PFSK-1 (cell line): ENCODE data around the gene GGN.
A peak's percentile ranks its signal among the peaks of the same experiment; 100 is the strongest.

ENCODE experiments used
- FOXP2 ChIP-seq: optimal IDR thresholded peaks from 2 replicates; pipeline ENCODE3; 2011; ENCODE audit warnings: borderline replicate concordance, control low read depth, inconsistent platforms; ENCODE audit not compliant: insufficient read depth; ENCODE audit errors: extremely low read length, extremely low read depth
- POLR2AphosphoS5 ChIP-seq: IDR thresholded peaks from 2 replicates; pipeline ENCODE4 v1.6.1; 2012; ENCODE audit warnings: low read depth, mild to moderate bottlenecking, control low read depth, low read length, moderate library complexity
- SIN3A ChIP-seq: IDR thresholded peaks from 2 replicates; pipeline ENCODE4 v1.6.1; 2012; ENCODE audit warnings: mild to moderate bottlenecking, low read length, moderate library complexity, borderline replicate concordance; ENCODE audit not compliant: insufficient read depth
- TAF1 ChIP-seq: IDR thresholded peaks from 2 replicates; pipeline ENCODE4 v1.6.1; 2012; ENCODE audit warnings: low read length, control low read depth, borderline replicate concordance; ENCODE audit not compliant: insufficient read depth
- TF ChIP-seq, protein P1 (sequence below), 2 experiments: IDR thresholded peaks; 2 replicates each; pipeline versions ENCODE4 v1.6.1 to v1.8.0; 2011 to 2012; ENCODE audit warnings: low read depth in 2 of 2, low read length in 2 of 2, control low read depth in 1 of 2, inconsistent platforms in 1 of 2, mild to moderate bottlenecking in 1 of 2, moderate library complexity in 1 of 2; ENCODE audit not compliant: insufficient read depth in 1 of 2

- TF ChIP-seq, protein P1, sequence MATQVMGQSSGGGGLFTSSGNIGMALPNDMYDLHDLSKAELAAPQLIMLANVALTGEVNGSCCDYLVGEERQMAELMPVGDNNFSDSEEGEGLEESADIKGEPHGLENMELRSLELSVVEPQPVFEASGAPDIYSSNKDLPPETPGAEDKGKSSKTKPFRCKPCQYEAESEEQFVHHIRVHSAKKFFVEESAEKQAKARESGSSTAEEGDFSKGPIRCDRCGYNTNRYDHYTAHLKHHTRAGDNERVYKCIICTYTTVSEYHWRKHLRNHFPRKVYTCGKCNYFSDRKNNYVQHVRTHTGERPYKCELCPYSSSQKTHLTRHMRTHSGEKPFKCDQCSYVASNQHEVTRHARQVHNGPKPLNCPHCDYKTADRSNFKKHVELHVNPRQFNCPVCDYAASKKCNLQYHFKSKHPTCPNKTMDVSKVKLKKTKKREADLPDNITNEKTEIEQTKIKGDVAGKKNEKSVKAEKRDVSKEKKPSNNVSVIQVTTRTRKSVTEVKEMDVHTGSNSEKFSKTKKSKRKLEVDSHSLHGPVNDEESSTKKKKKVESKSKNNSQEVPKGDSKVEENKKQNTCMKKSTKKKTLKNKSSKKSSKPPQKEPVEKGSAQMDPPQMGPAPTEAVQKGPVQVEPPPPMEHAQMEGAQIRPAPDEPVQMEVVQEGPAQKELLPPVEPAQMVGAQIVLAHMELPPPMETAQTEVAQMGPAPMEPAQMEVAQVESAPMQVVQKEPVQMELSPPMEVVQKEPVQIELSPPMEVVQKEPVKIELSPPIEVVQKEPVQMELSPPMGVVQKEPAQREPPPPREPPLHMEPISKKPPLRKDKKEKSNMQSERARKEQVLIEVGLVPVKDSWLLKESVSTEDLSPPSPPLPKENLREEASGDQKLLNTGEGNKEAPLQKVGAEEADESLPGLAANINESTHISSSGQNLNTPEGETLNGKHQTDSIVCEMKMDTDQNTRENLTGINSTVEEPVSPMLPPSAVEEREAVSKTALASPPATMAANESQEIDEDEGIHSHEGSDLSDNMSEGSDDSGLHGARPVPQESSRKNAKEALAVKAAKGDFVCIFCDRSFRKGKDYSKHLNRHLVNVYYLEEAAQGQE (IDR thresholded peaks at IDR 0.05; ENCODE audit: insufficient read depth in 1 of 2, low read depth in 2 of 2, low read length in 2 of 2) = no peak
- no peak for TF ChIP-seq SIN3A
- TF ChIP-seq POLR2AphosphoS5 = 0 out of 2 replicates have a peak, but pooled peaks have one; percentile 38
- peak; percentile 24; the same call in 1 of the 2 replicates for TF ChIP-seq TAF1
- no peak for TF ChIP-seq FOXP2
These were observed 25.5 kb downstream of the GGN start for GRCh38 chr19:38362076-38362945.
